ENCODE results near the gene IL20RA.
"Not testable (repeated sequence)": the region's sequence is repeated elsewhere in the genome, so short reads cannot be mapped to it uniquely, and the experiment has no call there.

Gene IL20RA

DNA sequence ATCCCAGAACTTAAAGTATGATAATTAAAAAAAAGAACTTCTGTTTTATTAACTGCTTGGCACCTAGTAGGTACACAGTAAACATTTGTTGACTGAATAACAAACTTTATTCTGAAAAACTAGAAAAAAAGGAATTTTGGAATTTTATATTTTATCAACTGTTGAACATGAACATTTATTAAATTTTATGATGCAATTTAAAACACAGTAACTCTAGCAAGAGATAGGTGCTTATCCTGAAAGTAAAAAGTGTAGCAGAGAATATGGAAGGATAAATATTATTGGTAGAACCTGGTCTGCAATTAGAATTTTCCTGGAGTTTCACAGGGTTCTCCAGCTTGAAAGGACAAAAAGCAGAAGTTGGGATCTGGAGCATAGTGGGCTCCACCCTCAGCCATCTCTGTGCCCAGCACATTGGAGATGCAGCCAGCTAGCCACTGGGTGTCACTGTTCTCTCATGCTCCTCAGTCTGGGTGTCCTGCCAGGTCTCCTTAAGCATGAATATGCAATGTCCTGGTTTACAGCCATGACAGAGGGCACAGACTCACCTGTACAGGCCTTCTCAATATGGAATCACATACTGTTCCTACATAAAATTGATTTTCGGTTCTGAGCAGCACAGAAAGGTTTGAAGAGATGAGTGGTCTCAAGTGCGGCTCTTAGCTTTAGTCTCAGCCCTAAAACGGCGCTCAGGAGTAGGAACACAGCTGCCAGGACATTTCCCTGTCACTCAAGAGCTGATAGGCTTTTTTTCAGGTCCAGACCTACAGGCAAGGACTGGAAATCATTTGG is 31.7 kb upstream of the IL20RA start:
- Histone ChIP-seq H3K36me3 (ENCODE audit: control insufficient read depth, low read depth, low read length) (no peaks in the 10 kb centered on the region), H3K4me1 (ENCODE audit: control insufficient read depth, low read depth, low read length) (no peaks in the 10 kb centered on the region), H3K9ac (ENCODE audit: low read length) (no peak overlapping the region), H3K27ac (ENCODE audit: low read length) (no peak overlapping the region), H3K9me3 (ENCODE audit: control insufficient read depth, low read depth, low read length) (no peaks in the 10 kb centered on the region), H3K4me3 (ENCODE audit: low read length) (no peak overlapping the region), H3K27me3 (ENCODE audit: control insufficient read depth, insufficient read depth, low read length) (no peaks in the 10 kb centered on the region)

DNA sequence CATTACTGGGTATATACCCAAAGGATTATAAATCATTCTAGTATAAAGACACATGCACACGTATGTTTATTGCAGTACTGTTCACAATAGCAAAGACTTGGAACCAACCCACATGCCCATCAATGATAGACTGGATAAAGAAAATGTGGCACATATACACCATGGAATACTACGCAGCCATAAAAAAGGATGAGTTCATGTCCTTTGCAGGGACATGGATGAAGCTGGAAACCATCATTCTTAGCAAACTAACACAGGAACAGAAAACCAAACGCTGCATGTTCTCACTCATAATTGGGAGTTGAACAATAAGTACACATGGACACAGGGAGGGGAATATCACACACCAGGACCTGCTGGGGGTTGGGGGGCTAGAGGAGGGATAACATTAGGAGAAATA is 31.0 kb upstream of the IL20RA start:
- H3K27ac ChIP-seq (ENCODE audit: low read length); H3K9me3 ChIP-seq (ENCODE audit: control insufficient read depth, low read depth, low read length); H3K4me3 ChIP-seq (ENCODE audit: low read length); H3K27me3 ChIP-seq (ENCODE audit: control insufficient read depth, insufficient read depth, low read length); H3K4me1 ChIP-seq (ENCODE audit: control insufficient read depth, low read depth, low read length); H3K9ac ChIP-seq (ENCODE audit: low read length); H3K36me3 ChIP-seq (ENCODE audit: control insufficient read depth, low read depth, low read length): not testable (repeated sequence)

DNA sequence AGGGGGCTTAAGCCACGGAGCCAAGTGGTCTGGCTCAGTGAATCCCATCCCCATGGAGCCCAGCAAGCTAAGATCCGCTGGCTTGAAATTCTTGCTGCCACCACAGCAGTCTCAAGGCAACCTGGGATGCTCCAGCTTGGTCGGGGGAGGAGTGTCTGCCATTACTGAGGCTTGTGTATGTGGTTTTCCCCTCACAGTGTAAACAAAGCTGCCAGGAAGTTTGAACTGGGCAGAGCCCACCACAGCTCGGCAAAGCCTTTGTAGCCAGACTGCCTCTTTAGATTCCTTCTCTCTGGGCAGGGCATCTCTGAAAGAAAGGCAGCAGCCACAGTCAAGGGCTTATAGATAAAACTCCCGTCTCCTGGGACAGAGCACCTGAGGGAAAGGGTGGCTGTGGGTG is 25.5 kb upstream of the IL20RA start:
- no peaks in the 10 kb centered on the region for H3K36me3 ChIP-seq (ENCODE audit: control insufficient read depth, low read depth, low read length)
- H3K4me1 ChIP-seq (ENCODE audit: control insufficient read depth, low read depth, low read length), result no peaks in the 10 kb centered on the region
- no peaks in the 10 kb centered on the region for H3K27me3 ChIP-seq (ENCODE audit: control insufficient read depth, insufficient read depth, low read length)
- H3K9ac ChIP-seq (ENCODE audit: low read length), result no peak overlapping the region
- no peaks in the 10 kb centered on the region for H3K9me3 ChIP-seq (ENCODE audit: control insufficient read depth, low read depth, low read length)
- no peak overlapping the region for H3K27ac ChIP-seq (ENCODE audit: low read length)
- no peak overlapping the region for H3K4me3 ChIP-seq (ENCODE audit: low read length)

DNA sequence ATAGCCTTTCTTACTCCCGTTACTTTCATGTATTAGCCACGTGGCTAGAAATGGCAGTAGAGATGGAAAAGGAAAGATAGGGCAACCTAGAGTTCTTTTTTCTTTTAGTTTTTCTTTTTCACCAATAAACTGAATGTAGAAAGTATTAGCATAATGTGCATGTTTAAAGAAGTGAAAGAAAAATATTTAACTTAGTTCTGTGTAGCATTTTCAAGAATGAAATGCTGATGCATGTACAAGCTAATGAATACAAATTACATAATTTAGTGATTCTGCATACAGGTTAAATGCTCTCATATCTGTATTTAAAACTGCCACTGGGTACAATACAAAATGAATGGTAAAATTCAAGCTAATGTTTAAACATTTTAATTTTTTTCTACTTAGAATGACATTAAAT is 22.6 kb upstream of the IL20RA start:
- Histone ChIP-seq H3K4me1 (ENCODE audit: control insufficient read depth, low read depth, low read length) (no peaks in the 10 kb centered on the region), H3K9ac (ENCODE audit: low read length) (no peak overlapping the region), H3K27ac (ENCODE audit: low read length) (no peak overlapping the region), H3K36me3 (ENCODE audit: control insufficient read depth, low read depth, low read length) (no peaks in the 10 kb centered on the region), H3K9me3 (ENCODE audit: control insufficient read depth, low read depth, low read length) (no peaks in the 10 kb centered on the region), H3K4me3 (ENCODE audit: low read length) (no peak overlapping the region), H3K27me3 (ENCODE audit: control insufficient read depth, insufficient read depth, low read length) (no peaks in the 10 kb centered on the region)

DNA sequence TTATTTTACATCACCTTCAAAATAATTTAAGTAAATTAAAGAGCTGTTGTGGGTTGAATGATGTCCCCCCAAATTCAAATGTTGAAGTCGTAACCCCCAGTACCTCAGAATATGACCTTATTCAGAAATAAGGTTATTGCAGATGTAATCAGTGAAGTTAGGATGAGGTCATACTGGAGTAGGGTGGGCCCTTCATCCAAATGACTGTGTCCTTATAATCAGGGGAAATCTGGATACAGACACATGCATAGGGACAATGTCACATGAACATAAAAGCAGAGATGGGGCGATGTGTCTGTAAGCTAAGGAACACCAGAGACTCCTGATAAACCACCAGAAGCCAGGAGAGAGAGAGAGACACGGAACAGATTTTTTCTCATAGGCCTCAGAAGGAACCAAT is 13.3 kb upstream of the IL20RA start:
- Histone ChIP-seq H3K4me1 (ENCODE audit: control insufficient read depth, low read depth, low read length) (no peaks in the 10 kb centered on the region), H3K27me3 (ENCODE audit: control insufficient read depth, insufficient read depth, low read length) (no peaks in the 10 kb centered on the region), H3K36me3 (ENCODE audit: control insufficient read depth, low read depth, low read length) (no peaks in the 10 kb centered on the region)

DNA sequence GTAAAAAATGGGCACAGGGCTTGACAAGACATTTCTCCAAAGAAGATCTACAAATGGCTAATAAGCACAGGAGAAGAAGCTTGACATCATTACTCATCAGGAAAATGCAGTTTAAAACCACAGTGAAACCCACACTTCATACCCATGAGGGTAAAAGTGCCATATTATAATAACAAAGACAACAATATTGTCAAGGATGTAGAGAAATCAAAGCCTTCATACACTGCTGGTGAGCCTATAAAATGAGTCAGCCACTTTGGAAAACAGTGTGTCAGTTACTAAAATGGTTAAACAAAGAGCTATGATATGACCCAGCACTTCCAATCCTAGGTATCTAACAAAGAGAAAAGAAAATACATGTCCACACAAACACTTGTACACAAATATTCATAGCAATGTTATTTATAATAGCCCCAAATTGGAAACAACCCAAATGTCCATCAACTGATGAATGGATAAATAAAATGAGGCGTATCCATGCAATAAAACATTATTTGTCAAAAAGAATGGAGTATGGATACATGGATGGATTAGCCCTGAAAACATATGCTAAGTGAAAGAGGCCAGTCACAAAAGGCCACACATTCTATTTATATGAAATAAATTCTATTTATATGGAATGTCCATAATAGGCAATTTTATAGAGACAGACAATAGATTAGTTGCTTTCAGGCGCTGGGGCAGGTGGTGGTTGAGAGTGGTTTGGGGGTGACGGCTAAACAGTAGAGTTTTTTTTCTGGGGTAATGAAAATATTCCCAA is 11.5 kb upstream of the IL20RA start:
- H3K36me3 ChIP-seq (ENCODE audit: control insufficient read depth, low read depth, low read length), result no peaks in the 10 kb centered on the region
- no peak overlapping the region for H3K9ac ChIP-seq (ENCODE audit: low read length)
- H3K4me3 ChIP-seq (ENCODE audit: low read length), result no peak overlapping the region
- no peaks in the 10 kb centered on the region for H3K4me1 ChIP-seq (ENCODE audit: control insufficient read depth, low read depth, low read length)
- H3K27me3 ChIP-seq (ENCODE audit: control insufficient read depth, insufficient read depth, low read length), result no peaks in the 10 kb centered on the region
- H3K27ac ChIP-seq (ENCODE audit: low read length), result no peak overlapping the region
- no peaks in the 10 kb centered on the region for H3K9me3 ChIP-seq (ENCODE audit: control insufficient read depth, low read depth, low read length)

More for the DNA sequence above, 13.3 kb upstream of the IL20RA start:
- Histone ChIP-seq H3K9me3 (ENCODE audit: control insufficient read depth, low read depth, low read length) (no peaks in the 10 kb centered on the region), H3K9ac (ENCODE audit: low read length) (no peak overlapping the region), H3K4me3 (ENCODE audit: low read length) (no peak overlapping the region), H3K27ac (ENCODE audit: low read length) (no peak overlapping the region)

DNA sequence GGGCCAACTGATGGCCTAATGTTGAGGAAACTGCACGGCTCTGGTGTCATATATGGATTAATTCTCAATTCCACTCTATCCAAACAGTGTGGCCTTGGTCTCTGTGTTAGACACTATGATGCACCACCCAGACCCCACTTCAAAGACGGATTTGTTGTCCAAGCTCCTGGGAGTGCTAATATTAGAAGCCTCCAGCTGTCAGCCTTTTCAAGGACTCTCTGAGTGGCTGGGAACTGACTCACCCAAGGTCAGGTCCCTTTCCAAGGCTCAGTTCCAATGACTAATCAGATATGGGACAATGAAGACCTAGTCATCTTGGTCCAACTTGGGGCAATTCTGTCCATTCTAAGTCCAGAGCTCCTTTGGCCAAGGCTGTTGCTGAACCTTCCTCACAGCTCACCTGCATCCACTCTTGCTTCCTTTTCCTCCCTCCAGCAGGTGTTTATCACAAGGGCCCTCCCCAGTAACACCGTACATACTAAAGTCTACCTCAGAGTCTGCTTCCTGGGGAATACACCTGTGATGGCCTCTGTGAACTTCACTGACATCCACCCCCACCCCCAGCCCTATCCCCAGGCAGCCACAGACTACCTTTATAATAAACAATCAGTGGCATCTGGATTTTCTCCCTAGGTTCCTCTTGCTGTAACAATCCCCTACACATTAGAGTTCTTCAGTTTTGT is 7.2 kb upstream of the IL20RA start:
- no peak overlapping the region for H3K27ac ChIP-seq (ENCODE audit: low read length)
- H3K9ac ChIP-seq (ENCODE audit: low read length), result no peak overlapping the region
- H3K4me3 ChIP-seq (ENCODE audit: low read length), result no peak overlapping the region
- H3K27me3 ChIP-seq (ENCODE audit: control insufficient read depth, insufficient read depth, low read length), result no peaks in the 10 kb centered on the region
- no peaks in the 10 kb centered on the region for H3K4me1 ChIP-seq (ENCODE audit: control insufficient read depth, low read depth, low read length)
- H3K36me3 ChIP-seq (ENCODE audit: control insufficient read depth, low read depth, low read length), result no peaks in the 10 kb centered on the region
- H3K9me3 ChIP-seq (ENCODE audit: control insufficient read depth, low read depth, low read length), result no peaks in the 10 kb centered on the region

DNA sequence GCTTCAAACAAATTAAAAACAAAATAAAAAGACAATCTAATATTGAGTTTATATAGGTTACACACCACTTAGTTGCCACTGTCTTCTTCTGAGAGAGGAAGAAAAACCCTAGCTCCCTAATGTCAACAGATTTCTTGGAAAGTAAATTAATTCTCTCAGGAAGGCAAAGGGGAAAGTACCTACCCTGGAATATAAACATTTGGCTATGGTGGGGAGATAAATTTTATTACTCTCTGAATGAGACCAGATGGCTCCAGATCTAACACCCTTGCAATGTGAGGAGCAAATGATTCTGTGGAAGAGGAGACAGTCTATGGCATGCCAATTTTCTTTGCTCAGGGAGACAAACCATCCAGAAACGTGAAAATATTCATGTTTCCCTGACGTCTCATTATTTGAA is 4.3 kb upstream of the IL20RA start:
- Histone ChIP-seq H3K4me3 (ENCODE audit: low read length) (no peak overlapping the region), H3K27ac (ENCODE audit: low read length) (no peak overlapping the region), H3K4me1 (ENCODE audit: control insufficient read depth, low read depth, low read length) (no peaks in the 10 kb centered on the region), H3K9me3 (ENCODE audit: control insufficient read depth, low read depth, low read length) (no peaks in the 10 kb centered on the region), H3K27me3 (ENCODE audit: control insufficient read depth, insufficient read depth, low read length) (peaks cover 20% of the 10 kb centered on the region), H3K36me3 (ENCODE audit: control insufficient read depth, low read depth, low read length) (no peaks in the 10 kb centered on the region), H3K9ac (ENCODE audit: low read length) (no peak overlapping the region)

DNA sequence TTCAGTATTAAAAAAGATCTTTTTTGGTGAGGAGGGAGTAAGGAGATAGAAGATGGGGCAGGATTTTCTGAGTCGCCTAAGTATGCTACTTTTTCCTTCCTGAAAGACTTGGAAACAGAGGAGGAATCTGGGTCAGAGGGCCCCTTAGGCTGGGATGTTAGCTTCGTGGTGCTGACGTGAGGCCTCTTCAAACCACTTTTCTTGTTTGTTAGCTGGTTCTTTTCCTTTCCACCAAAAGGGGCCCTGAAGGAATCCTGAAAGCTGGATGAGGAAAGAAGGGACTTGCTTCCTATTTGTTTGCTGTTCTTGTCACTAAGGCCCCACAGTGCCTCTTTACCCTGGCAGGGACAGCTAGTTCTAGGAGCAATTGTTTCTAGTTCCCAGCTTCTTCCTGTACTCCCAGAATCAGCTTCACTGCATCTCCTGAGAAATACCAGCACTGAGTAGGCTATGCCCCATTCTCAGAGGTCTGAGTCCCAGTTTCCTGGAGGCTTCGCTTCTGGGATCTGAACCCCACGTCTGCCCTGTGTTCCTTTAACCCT is 2.2 kb upstream of the IL20RA start:
- Histone ChIP-seq H3K4me1 (ENCODE audit: control insufficient read depth, low read depth, low read length) (no peaks in the 10 kb centered on the region), H3K27ac (ENCODE audit: low read length) (no peak overlapping the region), H3K4me3 (ENCODE audit: low read length) (no peak overlapping the region), H3K27me3 (ENCODE audit: control insufficient read depth, insufficient read depth, low read length) (peaks cover 41% of the 10 kb centered on the region), H3K36me3 (ENCODE audit: control insufficient read depth, low read depth, low read length) (no peaks in the 10 kb centered on the region), H3K9me3 (ENCODE audit: control insufficient read depth, low read depth, low read length) (no peaks in the 10 kb centered on the region), H3K9ac (ENCODE audit: low read length) (no peak overlapping the region)

DNA sequence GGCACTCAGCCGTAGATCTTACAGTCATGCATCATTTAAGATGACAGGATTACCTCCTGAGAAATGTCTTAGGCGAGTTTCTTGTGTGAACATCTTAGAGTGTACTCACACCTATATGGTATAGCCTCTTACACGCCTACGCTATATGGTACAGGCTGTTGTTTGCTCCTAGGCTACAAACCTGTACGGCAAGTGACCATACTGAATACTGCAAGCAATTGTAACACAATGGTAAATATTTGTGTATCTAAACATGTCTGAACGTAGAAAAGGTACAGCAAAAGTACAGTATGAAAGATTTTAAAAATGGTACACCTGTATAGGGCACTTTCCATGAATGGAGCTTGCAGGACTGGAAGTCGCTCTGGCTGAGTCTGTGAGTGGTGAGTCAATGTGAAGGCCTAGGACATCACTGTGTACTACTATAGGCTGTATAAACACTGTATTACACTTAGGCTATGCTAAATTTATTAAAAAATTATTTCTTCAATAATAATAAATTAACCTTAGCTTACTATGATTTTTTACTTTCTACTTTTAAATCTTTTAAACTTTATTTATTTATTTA is 541 bp upstream of the IL20RA start:
- Histone ChIP-seq H3K36me3 (ENCODE audit: control insufficient read depth, low read depth, low read length) (no peaks in the 10 kb centered on the region), H3K9me3 (ENCODE audit: control insufficient read depth, low read depth, low read length) (no peaks in the 10 kb centered on the region), H3K27me3 (ENCODE audit: control insufficient read depth, insufficient read depth, low read length) (peaks cover 41% of the 10 kb centered on the region), H3K27ac (ENCODE audit: low read length) (no peak overlapping the region), H3K4me1 (ENCODE audit: control insufficient read depth, low read depth, low read length) (no peaks in the 10 kb centered on the region), H3K9ac (ENCODE audit: low read length) (no peak overlapping the region), H3K4me3 (ENCODE audit: low read length) (peak overlapping the region; percentile 58)

DNA sequence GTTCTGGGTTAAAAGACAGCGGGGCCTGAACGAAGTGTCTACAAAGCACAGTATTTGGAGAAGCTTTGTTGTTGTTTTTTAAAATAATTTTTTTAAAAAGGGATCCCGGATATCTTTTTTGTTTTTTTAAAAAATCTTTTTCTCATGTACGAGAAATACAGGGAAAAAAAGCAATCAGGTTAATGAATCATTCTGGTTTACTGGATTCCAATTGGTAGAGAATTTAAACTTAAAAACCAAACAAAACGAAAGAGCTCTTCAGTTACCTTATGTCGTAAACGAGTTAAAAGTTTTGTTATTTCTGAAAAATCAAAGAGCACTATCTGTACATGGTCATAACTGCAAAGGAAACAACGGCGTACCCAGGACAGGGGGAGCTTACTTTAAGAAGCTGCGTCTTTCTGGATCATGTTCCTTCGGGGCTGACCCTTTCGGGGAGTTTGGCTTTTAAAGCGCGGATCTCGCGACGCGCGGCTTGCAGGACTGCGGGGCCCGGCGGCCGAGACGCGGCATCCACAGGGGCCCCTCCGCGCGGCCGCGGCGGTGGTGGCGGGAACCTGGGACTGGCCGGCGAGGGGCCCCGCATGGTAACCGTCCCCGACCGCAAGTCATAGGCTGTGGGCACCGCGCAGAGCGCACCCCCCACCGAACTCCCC is 927 bp downstream of the IL20RA start:
- H3K36me3 ChIP-seq (ENCODE audit: control insufficient read depth, low read depth, low read length), result no peaks in the 10 kb centered on the region
- H3K27me3 ChIP-seq (ENCODE audit: control insufficient read depth, insufficient read depth, low read length), result peaks cover 41% of the 10 kb centered on the region
- no peaks in the 10 kb centered on the region for H3K4me1 ChIP-seq (ENCODE audit: control insufficient read depth, low read depth, low read length)
- peak overlapping the region; percentile 58 for H3K4me3 ChIP-seq (ENCODE audit: low read length)
- H3K27ac ChIP-seq (ENCODE audit: low read length), result no peak overlapping the region
- H3K9me3 ChIP-seq (ENCODE audit: control insufficient read depth, low read depth, low read length), result no peaks in the 10 kb centered on the region
- peak overlapping the region; percentile 39 for H3K9ac ChIP-seq (ENCODE audit: low read length)

Measured in iPS-18a (cell line).